ENCODE data around the gene ADGRD2. TPM values are rescaled to one million over a fixed set of nuclear protein-coding genes. Genes with fewer than 3 reads are reported as not detected.

The ADGRD2 gene
- total and polyA plus RNA-seq, 9 of the 15 experiments (the other 6 are each of a cell fraction or from before 2014, with no cell fraction given): not detected

DNA sequence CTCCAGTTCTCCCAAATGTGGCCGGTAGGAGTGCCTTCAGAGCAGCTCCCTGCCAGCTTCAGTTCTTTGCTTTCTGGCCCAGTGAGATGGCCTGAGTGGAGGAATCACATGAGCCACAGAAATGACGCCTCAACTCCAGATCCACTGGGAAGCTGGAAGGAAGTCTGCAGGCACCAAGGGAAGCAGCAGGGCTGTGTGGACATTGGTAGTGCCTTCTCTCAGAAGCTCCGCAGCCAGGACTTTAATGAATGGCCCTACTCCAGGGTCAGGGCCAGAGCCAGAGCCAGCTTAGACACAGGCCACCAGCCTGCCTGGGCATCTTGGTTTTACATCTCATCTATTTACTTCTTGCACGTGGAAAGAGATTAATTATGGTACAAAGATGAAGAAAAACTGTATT, 23.0 kb upstream of the ADGRD2 start:
- Histone ChIP-seq H3K9ac (ENCODE audit: insufficient read depth in 1 of 2, low read depth in 2 of 2, low read length in 2 of 2) (no peak overlapping the region), H4K20me1 (replicated peaks; ENCODE audit: control insufficient read depth, insufficient read depth, low read length) (no peaks in the 10 kb centered on the region), H3K9me3 (replicated peaks; ENCODE audit: control insufficient read depth, insufficient read depth, low read depth, low read length) (no peaks in the 10 kb centered on the region), H3K4me2 (ENCODE audit: insufficient read depth, low read length) (no peak overlapping the region), H2AFZ (ENCODE audit: low read depth, low read length) (no peak overlapping the region), H3K27me3 (ENCODE audit: control insufficient read depth in 2 of 2, insufficient read depth in 2 of 2, low read length in 2 of 2) (peaks cover under 1 to 27% of the 10 kb centered on the region in 2 experiments), H3K4me1 (replicated peaks in 1 of 2; ENCODE audit: control insufficient read depth in 2 of 2, insufficient read depth in 2 of 2, low read length in 2 of 2) (peaks cover 7 to 12% of the 10 kb centered on the region in 2 experiments; a peak in 4 of 5 replicates), H3K4me3 (no peak overlapping the region), H3K27ac (ENCODE audit: extremely low read depth, low read depth, low read length) (no peak overlapping the region), H3K9me1 (ENCODE audit: control insufficient read depth, insufficient read depth, low read length) (no peaks in the 10 kb centered on the region), H3K79me2 (ENCODE audit: control insufficient read depth, insufficient read depth, low read length) (no peaks in the 10 kb centered on the region), H3K36me3 (ENCODE audit: control insufficient read depth, insufficient read depth, low read length) (no peaks in the 10 kb centered on the region)
- CTCF ChIA-PET (ENCODE audit: low intra/inter-chr PET ratio): no interaction called here
- BruUV-seq (replicated peaks): no TSS peak
- POLR2A ChIA-PET: interaction anchor here (0.6 to 1.2 kb wide), 3 partner anchors 24 to 172 kb away, joined by 3 to 5 read pairs (median 3); no protein-coding TSS in a partner anchor
- ATAC-seq (no peak), DNase-seq (ENCODE audit: extremely low read depth in 1 of 4, low spot score in 3 of 4) (no peak), FAIRE-seq (no peak)
- TF ChIP-seq KAT8 (IDR thresholded peaks at IDR 0.05; ENCODE audit: low read depth) (no peak), DACH1 (IDR thresholded peaks at IDR 0.05; ENCODE audit: partially characterized antibody) (no peak), BRD4 (IDR thresholded peaks at IDR 0.05) (no peak), CTBP1 (IDR thresholded peaks at IDR 0.05; ENCODE audit: borderline replicate concordance) (no peak), MXI1 (IDR thresholded peaks at IDR 0.05; ENCODE audit: low read depth, low read length) (no peak), ZSCAN32 (CRISPR knock-in tag; IDR thresholded peaks at IDR 0.05) (no peak), ZKSCAN1 (IDR thresholded peaks at IDR 0.05; ENCODE audit: low read depth, low read length) (no peak), PYGO2 (tag; IDR thresholded peaks at IDR 0.05) (no peak), SIN3B (IDR thresholded peaks at IDR 0.05; ENCODE audit: low read depth) (no peak), TAF15 (IDR thresholded peaks at IDR 0.05; ENCODE audit: low read depth, low read length) (no peak), ZNF785 (CRISPR knock-in tag; IDR thresholded peaks at IDR 0.05) (no peak), MIER1 (IDR thresholded peaks at IDR 0.05; ENCODE audit: low read depth) (no peak), ZNF311 (CRISPR knock-in tag; IDR thresholded peaks at IDR 0.05) (no peak), CEBPZ (IDR thresholded peaks at IDR 0.05; ENCODE audit: borderline replicate concordance, low read depth, low read length) (no peak), SPI1 (IDR thresholded peaks at IDR 0.05; ENCODE audit: borderline replicate concordance, low read depth, low read length) (no peak), BDP1 (IDR thresholded peaks at IDR 0.05; ENCODE audit: insufficient read depth, insufficient read length) (no peak)
- TF ChIP-seq, protein P1, sequence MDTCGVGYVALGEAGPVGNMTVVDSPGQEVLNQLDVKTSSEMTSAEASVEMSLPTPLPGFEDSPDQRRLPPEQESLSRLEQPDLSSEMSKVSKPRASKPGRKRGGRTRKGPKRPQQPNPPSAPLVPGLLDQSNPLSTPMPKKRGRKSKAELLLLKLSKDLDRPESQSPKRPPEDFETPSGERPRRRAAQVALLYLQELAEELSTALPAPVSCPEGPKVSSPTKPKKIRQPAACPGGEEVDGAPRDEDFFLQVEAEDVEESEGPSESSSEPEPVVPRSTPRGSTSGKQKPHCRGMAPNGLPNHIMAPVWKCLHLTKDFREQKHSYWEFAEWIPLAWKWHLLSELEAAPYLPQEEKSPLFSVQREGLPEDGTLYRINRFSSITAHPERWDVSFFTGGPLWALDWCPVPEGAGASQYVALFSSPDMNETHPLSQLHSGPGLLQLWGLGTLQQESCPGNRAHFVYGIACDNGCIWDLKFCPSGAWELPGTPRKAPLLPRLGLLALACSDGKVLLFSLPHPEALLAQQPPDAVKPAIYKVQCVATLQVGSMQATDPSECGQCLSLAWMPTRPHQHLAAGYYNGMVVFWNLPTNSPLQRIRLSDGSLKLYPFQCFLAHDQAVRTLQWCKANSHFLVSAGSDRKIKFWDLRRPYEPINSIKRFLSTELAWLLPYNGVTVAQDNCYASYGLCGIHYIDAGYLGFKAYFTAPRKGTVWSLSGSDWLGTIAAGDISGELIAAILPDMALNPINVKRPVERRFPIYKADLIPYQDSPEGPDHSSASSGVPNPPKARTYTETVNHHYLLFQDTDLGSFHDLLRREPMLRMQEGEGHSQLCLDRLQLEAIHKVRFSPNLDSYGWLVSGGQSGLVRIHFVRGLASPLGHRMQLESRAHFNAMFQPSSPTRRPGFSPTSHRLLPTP (IDR thresholded peaks at IDR 0.05; ENCODE audit: borderline replicate concordance, extremely low read depth, insufficient read length): no peak
- in situ Hi-C loops (cut with MboI) (no loop called here), intact Hi-C loops (cut with micrococcal nuclease) (no loop called here)
- 17% methylated on average over 4 of the region's 4 CpGs for WGBS (ENCODE audit: insufficient coverage, low coverage, missing lambda C conversion rate)

Data from K562 (cell line).